HPDE6-E6E7 (cell line): ENCODE measurements around the gene EPS8L3.
A peak's percentile ranks its signal among the peaks of the same experiment; 100 is the strongest.
"Not testable (repeated sequence)": the region's sequence is repeated elsewhere in the genome, so short reads cannot be mapped to it uniquely, and the experiment has no call there.

ENCODE experiments used
- DNase-seq: peaks from one replicate; pipeline ENCODE4 v3.0.0; 2011; ENCODE audit warnings: missing footprints; ENCODE audit errors: extremely low spot score

The EPS8L3 gene

GRCh38 chr1:109764561-109765482 is 1.1 kb upstream of the EPS8L3 start:
- DNase-seq, result no peak

DNA sequence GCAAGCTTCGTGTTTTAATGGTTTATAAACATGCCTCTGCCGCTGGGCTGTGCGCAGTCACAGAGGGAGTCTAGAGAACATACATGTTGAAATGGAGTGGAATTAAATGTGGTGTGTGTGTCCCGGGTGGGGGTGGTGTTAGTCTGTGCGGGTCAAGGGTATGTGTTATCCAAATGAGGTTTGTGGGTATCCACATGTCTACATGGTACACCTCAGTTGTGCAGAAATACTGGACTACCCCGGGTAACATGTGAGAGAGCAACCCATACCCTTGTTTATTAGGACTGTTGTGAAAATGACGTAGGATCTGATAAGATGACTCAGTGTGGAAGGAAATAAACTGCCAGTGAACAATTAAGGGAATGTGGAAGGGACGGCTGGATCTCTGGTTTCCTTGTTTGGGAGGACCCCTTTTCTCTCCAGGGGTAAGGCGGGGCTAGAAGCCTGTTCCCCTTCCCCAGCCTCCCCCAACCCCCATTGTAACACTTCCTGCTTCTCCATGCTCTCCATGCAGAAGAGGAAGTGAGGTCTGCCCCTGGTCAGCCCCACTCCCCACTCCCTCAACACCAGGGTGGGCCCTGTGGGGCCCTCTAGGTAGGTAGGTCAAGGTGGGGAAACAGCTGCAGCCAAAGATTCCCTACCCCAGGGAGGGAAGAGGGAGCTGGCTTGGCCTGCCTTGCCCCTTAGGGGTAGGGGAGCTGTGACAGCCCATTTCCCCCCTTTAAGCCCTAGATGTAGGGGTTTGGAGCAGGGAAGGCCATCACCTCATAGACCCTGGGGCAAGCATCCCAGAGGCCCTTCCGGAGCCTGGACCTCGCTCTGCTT is 690 bp downstream of the EPS8L3 start:
- peak; percentile 35 for DNase-seq

DNA sequence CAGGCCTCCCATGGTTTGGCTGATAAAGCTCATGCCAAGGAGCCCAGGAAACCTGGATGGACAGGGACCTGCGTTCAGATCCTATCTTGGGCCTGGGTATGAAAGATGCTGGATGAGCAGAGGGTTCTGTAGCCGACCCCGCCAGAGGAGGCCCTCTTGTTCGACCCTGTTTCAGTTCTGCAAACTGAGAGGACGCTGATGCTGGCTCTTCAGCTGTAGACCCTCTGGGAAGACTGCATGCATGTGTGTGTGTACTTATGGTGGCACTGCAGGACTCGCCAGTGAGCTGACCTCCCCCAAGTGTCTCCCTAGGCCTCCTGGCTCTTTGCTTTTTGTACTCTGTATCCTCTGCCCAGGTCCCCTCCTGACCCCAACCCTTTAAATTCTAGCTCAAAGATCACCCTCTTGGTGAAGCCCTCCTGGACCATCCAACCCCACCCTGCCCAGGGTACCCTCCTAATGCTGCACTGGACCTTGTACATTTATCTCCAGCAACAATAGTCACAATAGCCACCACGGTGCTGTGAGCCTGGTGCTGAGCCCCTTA is 1.6 kb downstream of the EPS8L3 start:
- DNase-seq, result no peak

GRCh38 chr1:109761227-109762038 is 2.3 kb downstream of the EPS8L3 start:
- no peak for DNase-seq

DNA sequence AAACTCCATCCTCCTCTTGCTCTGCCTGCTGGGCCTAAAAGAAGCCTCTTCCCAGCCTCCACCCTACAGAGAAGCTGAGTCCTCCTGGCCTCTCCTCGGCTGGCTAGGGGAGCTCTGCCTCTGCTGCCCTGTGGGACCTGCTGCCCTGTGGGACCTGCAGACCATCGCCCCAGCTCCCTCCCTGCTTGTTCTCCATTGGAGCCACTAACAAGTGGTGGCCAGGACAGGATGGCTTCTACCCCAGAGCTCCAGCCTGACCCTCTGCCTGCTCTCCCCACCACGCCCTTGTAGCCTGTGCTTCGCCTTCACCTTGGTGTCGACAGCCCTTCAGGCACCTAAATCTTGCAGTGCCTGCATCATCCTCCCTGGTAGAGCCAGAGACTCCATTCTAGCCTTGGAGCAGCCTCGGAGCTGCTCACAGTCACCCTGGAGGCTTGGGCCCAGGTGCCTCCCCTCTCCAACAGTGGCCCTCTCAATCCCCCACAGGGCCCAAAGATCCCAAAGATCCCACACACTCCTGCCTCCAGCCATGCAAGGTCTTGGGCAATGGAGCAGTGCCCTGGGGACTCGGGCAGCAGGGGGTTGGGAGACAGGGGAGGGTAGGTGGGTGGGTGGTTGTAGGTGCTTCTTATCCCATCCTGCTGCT is 3.0 kb downstream of the EPS8L3 start:
- no peak for DNase-seq

DNA sequence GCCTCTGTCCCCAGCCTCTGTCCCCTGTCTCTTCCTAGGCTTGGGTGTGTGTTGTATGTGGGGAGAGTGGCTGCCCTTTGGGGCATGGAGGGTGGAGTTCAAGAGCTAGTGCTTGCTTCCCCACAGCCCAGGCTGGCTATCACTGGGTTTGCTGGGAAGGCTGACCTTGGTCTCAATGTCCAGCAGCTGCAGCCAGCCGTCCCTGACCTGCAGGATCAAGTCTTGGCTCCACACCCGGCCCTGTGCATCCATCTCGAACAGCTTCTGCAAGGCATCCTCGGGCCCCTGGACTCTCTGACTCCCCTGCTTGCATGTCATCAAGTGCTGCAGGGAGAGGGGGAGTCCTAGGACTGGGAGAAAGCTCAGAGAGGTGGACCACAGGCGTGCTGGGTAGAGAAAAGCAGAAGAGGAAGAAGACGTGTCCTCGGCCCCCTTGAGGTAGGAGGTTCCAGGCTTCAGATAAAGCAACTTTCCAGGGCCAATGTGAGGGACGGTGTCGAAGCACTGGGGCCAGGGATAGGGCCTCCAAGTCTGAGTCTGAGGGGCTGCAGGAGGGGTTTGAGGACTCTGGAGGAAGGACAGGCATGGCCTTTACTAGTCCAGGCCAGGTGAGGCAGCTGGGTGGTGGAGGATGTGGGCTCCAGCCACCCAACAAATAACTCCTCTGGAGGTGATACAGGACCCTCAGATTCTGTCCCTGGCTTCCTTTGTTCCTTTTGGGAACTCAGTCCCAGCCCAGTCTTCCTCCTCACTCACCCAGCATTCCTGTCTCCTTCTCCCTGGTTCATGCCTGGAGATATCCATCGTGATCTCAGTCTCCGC is 4.0 kb downstream of the EPS8L3 start:
- DNase-seq, result no peak

DNA sequence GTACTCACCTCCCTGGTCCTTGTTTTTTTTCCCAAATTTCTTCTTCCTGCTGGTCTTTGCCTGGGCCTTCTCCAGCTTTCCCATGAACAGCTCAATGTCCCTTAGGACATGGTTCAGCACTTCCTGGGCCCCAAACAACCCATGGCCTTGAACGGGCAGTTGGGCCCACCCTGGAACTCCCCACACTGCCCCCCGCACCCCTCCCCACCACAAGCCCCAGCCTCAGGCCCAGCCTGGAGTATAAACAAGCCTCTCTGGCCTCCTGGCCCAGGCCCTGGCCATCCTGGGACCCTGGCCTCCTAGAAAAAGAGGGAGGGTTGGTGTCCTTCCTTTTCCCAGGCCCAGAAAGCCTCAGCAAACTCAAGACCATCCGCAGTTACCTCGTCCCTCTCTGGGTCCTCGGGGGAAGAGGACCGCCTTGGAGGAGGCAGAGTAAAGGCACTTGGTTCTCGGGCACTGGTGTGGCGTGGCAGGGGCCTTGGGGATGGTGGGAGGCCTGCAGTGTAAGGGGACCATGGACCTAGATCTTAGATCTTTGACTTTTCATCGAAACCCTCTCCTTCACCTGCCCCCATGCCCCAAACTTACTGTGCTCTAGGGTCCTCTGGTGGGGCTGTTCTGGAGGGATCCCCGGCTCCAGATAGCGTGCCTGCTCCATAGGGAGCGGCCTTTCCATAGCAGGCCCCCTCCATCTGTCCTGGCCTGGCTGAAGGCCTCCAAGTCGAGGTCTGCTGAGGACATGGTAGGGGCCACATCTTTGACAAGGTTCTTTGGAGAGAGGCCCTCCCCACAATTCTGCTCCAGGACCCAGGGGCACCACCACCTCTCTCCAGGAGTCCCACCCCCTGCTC is 5.6 kb downstream of the EPS8L3 start:
- DNase-seq, result no peak

DNA sequence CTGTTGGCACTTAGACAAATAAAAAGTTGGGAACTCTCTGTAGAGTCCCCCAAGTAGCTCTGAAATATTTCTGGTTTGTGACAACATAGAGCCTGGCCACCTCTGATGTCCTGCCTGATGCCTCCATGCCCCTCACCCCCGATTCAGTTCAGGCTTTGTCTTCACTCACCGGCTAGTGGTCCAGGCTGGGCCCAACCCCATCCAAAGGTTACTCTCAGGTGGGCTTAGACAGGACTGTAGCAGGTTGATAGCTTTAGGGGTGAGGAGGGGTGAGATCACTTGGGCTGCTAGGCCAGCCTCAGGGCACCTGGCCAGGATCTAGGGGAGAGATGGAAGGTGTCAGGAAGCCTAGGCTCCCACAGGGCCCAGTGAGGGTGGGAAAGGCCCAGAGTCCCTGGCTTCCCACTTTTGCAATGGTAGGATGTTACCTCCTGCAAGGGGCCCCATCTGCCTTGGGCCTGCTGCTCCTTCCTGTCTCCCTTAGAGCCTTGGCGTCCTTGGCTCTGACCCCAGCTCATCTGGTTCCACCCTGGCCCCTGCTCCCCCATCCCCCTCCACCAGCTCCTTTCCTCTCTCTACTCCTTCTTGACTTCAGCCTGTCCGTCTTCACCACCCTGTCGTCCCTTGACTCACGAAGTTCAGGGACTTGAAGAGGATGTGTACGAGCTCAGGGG is 6.7 kb downstream of the EPS8L3 start:
- DNase-seq, result no peak

DNA sequence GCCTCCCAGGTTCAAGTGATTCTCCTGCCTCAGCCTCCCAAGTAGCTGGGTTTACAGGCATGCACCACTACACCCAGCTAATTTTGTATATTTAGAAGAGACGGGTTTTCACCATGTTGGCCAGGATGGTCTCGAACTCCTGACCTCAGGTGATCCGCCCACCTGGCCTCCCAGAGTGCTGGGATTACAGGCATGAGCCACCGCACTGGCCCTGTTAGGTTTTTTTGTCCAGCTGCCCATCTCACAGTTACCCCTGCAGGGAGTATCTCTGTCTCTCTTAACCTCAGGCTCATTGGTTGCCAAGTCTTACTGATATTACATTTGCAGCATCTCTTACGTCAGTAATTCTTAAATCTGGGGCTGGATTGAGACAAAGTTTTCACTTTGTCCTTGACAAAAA is 7.4 kb downstream of the EPS8L3 start:
- DNase-seq, result not testable (repeated sequence)

- DNase-seq, result no peak
These were observed 9.0 kb downstream of the EPS8L3 start for GRCh38 chr1:109754738-109755137.

DNA sequence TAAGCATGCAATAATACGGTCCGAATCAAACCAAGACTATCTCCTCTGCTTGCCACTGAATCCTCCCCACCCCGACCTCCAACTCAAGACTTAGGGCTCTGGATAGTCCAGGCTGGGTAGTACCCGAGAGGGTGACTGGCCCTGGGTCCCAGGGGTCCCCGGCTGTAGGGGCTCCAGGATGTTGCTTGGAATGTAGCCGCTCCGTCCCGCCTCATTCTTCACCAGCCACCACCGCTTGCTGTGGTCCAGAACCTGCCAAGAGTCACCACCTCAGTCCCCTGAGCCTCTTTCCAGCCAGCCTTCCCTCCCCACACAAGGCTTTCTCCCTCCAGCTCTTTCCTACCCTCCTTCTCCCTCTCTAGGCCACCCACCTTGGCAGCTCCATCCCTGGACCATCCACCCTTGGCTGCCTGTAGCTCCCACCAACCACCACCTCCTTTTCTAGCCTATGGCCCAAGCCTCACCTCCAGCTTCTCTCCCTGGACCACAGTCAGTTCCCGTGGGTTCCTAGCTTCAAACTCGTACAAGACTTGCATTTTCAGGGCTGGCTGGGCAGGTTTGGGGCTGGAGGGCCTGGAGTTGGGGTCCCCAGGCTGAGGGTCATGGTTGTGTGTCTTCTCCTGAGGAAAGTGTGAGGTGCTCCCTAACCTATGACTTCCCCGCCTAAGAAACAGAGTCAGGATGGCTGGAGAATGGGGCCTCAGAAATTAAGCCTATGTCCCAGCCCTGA is 12.0 kb downstream of the EPS8L3 start:
- DNase-seq, result no peak

- DNase-seq, result no peak
These were observed 12.8 kb downstream of the EPS8L3 start for GRCh38 chr1:109750920-109751319.

DNA sequence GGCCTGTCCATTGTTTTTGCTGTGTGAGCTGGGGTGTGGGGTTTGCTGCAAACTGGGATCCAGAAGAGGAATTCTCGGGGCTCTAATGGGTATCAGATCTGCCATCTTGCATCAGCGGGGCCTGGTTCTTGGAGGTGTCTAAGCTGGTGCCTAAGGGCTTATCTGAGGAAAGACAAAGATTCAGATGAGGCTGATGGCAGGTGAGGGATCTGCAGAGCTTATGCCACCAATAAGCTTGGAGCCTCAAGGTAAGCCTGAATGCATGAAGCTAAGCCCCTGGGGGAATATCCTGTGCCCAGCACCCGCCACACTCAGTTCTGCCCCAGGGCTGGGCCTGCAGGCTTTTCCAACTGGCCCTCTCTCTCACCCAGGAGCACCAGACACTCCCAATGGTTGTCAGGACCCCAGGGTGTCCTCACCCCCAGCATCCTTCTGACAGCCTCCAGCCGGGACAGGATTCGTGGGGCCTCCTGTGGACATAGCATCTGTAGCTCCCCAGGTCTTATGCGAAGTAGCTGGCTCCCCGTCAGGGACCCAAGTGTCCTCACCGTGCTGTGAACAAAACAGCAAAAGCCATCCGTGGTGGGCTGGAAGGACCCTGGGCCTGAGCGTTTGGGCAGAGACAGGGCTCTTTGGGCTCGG is 13.4 kb downstream of the EPS8L3 start:
- DNase-seq, result no peak

DNA sequence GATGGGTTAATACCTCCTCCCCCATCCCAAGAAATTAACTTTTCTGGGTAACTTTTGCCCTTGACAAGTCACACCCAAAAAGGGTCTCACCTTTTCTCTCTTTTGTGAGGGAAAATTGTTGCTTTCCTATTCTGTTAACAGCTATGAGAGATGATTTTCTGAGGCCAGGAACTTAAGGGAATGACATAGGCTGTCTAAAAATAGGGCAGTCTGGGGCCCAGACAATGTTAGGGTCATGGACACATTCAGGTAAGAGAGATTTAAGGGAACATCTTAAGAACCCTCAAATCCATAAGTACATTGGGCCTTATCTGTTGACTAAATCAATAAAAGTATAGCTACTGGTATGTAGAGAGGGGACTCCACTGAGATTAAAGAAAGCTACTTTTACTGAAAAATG is 14.5 kb downstream of the EPS8L3 start:
- no peak for DNase-seq

DNA sequence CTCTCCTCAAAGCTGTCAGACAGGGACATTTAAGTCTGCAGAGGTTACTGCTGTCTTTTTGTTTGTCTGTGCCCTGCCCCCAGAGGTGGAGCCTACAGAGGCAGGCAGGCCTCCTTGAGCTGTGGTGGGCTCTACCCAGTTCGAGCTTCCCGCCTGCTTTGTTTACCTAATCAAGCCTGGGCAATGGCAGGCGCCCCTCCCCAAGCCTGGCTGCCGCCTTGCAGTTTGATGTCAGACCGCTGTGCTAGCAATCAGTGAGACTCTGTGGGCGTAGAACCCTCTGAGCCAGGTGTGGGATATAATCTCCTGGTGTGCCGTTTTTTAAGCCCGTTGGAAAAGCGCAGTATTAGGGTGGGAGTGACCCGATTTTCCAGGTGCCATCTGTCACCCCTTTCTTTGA is 15.4 kb downstream of the EPS8L3 start:
- DNase-seq, result not testable (repeated sequence)

DNA sequence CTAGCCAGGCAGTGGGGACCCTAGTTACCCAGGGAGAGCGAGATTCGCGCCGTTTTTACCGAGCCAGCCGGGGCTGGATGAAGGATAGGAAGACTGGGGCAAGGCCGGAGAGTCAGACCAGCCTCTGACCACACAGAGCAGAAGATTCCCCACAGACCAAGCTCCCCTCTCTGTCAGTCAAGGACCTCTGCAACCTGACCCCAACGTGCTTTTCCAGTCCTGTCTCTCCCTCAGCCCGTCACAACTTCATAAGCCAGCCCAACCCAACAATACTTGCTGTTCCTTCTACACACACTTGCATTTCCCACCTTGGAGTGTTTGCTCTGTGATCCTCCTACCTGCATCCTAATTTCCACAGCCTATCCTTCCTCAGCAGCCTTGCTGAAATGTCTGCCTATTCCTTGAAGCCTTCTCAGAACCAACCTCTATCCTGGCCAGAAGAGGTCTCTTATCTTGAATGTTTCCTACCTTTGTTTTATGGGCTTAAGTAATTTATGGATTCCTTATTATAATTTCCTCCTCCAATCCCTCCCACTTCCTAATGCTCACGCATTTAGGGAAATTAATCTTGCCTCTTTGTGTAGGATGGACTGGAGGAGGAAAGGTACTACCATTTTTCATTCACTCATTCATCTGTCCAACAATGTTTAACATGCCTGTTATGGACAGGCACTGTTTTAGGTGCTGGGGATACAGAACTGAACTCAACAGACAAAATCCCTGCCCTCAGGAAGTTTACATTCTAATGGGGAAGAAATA is 22.9 kb downstream of the EPS8L3 start, which contains the start of gene GSTM3:
GSTM3 (minus strand) TSS at position 424 of the 759 bp plus-strand sequence. CDS start 751 bp downstream, outside the sequence.
- no peak for DNase-seq
